Measurements from ENCODE around the gene TRIM2. TPM values are rescaled to one million over a fixed set of nuclear protein-coding genes. Genes with fewer than 3 reads are reported as not detected.

Gene TRIM2
- total RNA-seq, 6 donors from 2014 or later = 17.6 to 45.1 (median 30.2) TPM

DNA sequence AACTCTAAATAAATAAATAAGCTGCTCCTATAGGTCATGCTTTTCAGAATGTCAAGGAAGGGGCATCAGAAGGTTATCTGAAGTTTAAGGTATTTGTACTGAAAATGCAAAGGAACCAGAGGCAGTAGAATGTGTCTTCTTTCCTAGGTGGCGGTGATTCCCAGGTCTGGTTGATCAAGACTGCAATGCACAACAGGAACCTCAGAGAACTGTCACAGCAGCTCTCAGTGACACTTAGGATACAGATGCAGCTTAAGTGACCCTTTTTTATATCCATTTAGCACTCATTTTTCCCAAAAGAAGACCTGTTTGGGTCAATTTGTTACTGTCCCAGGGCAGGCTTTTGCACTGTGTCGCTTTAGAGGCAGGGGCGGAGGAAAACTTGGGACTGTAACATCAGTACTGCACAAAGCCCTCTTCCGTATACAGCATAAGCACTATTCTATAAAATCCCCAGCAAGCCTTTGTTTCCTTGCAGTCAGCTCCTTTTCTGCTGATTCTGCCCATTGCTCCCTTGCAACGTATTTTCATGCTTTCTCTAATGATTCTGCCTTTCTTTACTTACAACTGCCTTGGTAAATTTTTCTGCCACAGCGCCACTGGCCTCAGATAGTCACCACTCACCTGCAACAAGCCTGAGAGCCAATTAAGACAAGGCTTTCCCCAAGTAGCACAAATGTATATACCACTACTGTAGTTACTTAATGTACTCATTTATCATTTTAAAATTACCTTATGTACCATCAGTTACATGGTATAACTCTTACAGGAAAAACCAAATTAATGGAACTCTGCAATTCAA is 138.7 kb downstream of the TRIM2 start:
- WGBS, 2 donors = 92 to 95% methylated on average over 6 of the region's 6 CpGs
- Histone ChIP-seq H3K36me3 (no peaks in the 10 kb centered on the region), H3K4me3 (no peak overlapping the region), H3K27ac (no peak overlapping the region), H3K4me1 (peaks cover 12 to 32% (median 16%) of the 10 kb centered on the region in 4 donors), H3K9me3 (no peaks in the 10 kb centered on the region), H3K27me3 (no peaks in the 10 kb centered on the region)
- TF ChIP-seq POLR2A (IDR thresholded peaks at IDR 0.05) = no peak
- ATAC-seq (ENCODE audit: low FRiP score in 2 of 2) (no peak), DNase-seq (no peak)

DNA sequence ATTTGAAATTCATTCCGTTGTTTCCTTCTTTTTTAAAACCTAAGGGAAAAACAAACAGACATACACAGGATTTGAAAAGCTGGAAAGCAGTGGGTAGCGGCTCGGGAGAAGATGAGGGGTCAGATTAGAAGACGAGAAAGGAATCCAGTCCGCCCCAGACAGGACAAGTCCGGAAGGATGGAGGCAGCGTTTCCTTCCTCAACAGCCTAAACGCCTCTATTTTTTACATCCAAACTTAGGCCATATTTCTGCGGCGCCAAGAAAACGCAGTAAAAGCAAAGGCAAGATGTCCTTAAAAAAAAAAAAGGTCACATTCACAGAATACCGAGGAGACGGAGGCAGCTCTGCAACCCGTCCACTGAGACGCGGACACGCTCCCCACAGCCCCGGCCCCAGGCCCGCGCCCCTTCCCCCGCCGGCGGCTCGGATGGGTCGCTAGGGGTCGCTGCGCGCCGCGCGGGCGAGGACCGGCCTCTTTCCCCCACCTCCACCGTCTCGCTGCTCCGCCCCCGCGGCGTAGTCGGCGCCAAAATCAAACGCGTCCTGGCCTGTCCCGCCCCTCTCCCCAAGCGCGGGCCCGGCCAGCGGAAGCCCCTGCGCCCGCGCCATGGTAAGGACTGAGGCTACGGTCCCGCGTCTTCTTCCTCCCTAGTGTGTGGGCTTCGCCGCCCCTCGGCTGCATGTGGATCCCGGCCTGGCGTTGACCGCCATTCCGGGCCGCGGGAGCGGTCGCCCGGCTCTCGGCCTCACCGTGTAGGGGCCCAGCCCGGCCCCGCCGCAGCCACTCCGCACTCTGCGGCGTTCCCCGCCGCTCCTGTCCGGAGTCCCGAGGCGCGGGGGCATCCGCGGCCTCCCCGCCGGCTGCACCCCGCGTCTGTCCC is 140.1 kb downstream of the TRIM2 start, which contains the start of gene MND1:
Gene MND1 (plus strand): TSS at position 558 of the 881 bp plus-strand sequence. CDS start 50 bp downstream, at position 608.
- H3K27ac ChIP-seq = peak within 1 kb of the TSS in 1 of 4 donors; percentile 50
- TF ChIP-seq, protein P1, sequence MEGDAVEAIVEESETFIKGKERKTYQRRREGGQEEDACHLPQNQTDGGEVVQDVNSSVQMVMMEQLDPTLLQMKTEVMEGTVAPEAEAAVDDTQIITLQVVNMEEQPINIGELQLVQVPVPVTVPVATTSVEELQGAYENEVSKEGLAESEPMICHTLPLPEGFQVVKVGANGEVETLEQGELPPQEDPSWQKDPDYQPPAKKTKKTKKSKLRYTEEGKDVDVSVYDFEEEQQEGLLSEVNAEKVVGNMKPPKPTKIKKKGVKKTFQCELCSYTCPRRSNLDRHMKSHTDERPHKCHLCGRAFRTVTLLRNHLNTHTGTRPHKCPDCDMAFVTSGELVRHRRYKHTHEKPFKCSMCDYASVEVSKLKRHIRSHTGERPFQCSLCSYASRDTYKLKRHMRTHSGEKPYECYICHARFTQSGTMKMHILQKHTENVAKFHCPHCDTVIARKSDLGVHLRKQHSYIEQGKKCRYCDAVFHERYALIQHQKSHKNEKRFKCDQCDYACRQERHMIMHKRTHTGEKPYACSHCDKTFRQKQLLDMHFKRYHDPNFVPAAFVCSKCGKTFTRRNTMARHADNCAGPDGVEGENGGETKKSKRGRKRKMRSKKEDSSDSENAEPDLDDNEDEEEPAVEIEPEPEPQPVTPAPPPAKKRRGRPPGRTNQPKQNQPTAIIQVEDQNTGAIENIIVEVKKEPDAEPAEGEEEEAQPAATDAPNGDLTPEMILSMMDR (IDR thresholded peaks at IDR 0.05) = peak; percentile 73 to 97 (median 89)
- no peak for TF ChIP-seq EP300 (IDR thresholded peaks at IDR 0.05)
- DNase-seq (peak; percentile 84 to 98), ATAC-seq (ENCODE audit: low FRiP score in 2 of 2) (peak; percentile 93 to 98)
- H3K4me1 ChIP-seq = peaks cover 12 to 27% (median 16%) of the 10 kb centered on the region in 4 donors
- H3K36me3 ChIP-seq = no peaks in the 10 kb centered on the region
- H3K27me3 ChIP-seq = no peaks in the 10 kb centered on the region
- H3K4me3 ChIP-seq = peak within 1 kb of the TSS; percentile 60 to 96 (median 71)
- WGBS, 2 donors = 1 to 2% methylated on average over 25 to 34 of the region's 86 CpGs
- H3K9me3 ChIP-seq = no peaks in the 10 kb centered on the region

DNA sequence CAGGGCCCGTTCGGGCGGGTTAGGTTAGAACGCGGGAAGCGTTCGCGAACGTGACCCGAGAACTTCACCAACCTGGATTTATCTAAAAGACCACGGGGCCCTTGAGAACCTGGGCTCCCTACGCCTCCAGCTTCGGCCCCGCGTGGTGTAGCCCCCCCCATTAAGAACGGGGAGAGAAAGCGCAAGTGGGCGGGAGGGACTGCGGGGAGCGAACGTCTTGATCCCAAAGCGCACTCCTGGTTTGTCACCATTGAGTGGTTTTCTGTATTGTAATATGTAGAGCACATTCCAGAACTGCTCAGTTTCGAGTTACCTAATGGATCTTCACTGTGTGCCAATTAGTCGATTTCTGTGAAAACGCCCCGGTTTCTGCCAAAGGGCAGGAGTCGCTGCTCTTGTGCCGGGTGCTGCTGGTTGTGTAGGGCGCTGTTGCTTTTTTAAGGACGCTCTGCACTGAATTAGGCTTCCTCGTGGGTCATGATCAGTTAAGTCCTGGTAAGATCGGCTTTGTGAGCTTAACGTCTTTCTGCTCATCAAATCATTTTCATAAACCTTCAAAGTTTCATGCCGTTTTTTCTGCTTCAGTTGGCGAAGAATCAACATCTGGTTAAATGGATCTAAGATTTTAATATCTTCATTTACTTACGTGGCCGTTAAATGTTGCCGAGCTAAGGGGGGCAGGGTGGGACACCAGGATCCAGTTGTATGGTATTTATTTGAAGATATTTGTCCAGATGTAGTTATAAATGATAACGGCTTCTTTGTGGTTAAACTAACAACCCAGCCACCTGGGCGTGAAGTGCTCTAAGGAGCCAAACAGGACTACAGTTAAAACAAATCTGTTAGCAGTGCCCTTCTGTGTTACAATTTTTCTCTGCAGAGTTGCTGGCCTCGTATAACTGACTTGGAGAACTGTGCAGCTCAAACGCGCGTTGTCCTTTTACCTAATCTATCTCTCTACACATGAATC is 141.1 kb downstream of the TRIM2 start:
- WGBS, 2 donors = 1 to 5% methylated on average over 16 to 44 of the region's 44 CpGs
- Histone ChIP-seq H3K4me1 (peaks cover 12 to 27% (median 16%) of the 10 kb centered on the region in 4 donors), H3K36me3 (no peaks in the 10 kb centered on the region), H3K9me3 (no peaks in the 10 kb centered on the region), H3K27ac (peak overlapping the region in 1 of 4 donors; percentile 50), H3K4me3 (peak overlapping the region; percentile 60 to 96 (median 71)), H3K27me3 (no peaks in the 10 kb centered on the region)
- peak in 1 of 2 donors; percentile 43 for DNase-seq
- TF ChIP-seq EP300 (IDR thresholded peaks at IDR 0.05) (no peak), POLR2AphosphoS5 (IDR thresholded peaks at IDR 0.05) (no peak), POLR2A (IDR thresholded peaks at IDR 0.05) (no peak)
- TF ChIP-seq, protein P1 (IDR thresholded peaks at IDR 0.05) = no peak
- peak; percentile 64 to 71 for ATAC-seq (ENCODE audit: low FRiP score in 2 of 2)

DNA sequence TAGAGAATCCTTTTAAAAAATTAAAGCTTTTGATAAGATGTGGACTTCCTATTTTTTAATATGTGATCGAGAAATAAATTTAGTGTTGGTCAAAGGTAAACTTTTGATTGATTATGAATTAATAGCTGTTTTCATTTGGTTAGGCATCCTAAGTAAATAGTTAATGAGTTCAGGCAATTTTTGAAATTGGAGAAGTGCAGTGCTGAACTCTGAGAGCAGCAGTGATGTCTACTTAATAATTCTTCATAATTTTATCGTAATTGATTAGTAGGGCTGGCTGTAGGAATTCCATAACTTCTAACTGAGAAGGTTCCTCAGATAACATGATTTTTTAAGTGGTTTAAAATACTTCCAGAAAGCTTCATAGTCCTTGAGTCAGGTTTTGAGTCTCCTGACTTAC is 141.8 kb downstream of the TRIM2 start:
- no peak for TF ChIP-seq POLR2A (IDR thresholded peaks at IDR 0.05)
- TF ChIP-seq EP300 (IDR thresholded peaks at IDR 0.05) = no peak
- TF ChIP-seq, protein P1 (IDR thresholded peaks at IDR 0.05) = no peak
- no peak for TF ChIP-seq POLR2AphosphoS5 (IDR thresholded peaks at IDR 0.05)
- Histone ChIP-seq H3K36me3 (no peaks in the 10 kb centered on the region), H3K4me1 (peaks cover 12 to 27% (median 16%) of the 10 kb centered on the region in 4 donors), H3K27me3 (no peaks in the 10 kb centered on the region), H3K9me3 (no peaks in the 10 kb centered on the region), H3K4me3 (peak overlapping the region in 1 of 4 donors; percentile 96), H3K27ac (no peak overlapping the region)
- DNase-seq (no peak), ATAC-seq (ENCODE audit: low FRiP score in 2 of 2) (no peak)
- 67 to 73% methylated on average over 2 of the region's 2 CpGs for WGBS, 2 donors

Measured in upper lobe of left lung (tissue), 6 donors.